Measurements from ENCODE around the gene CUBN.

CUBN gene

GRCh38 chr10:17092986-17093803, 36.4 kb downstream of the CUBN start:
- no peaks in the 10 kb centered on the region for H3K79me2 ChIP-seq (ENCODE audit: insufficient read depth, low read depth)
- no peaks in the 10 kb centered on the region for H3K36me3 ChIP-seq (ENCODE audit: insufficient read depth)
- no peak for TF ChIP-seq CTCF (conservative IDR thresholded peaks at IDR 0.05; ENCODE audit: low read depth, low read length)
- H3K27ac ChIP-seq = no peak overlapping the region
- no peak overlapping the region for H2AFZ ChIP-seq (ENCODE audit: low read depth)
- no peak overlapping the region for H3K4me2 ChIP-seq
- no peak overlapping the region for H3K4me3 ChIP-seq (IDR thresholded peaks at IDR 0.05; ENCODE audit: insufficient read depth, low read depth, low read length)
- H4K20me1 ChIP-seq (ENCODE audit: insufficient read depth) = no peaks in the 10 kb centered on the region
- H3K9ac ChIP-seq = no peak overlapping the region
- H3K4me1 ChIP-seq (ENCODE audit: low read depth, poor library complexity, severe bottlenecking) = no peaks in the 10 kb centered on the region
- no peaks in the 10 kb centered on the region for H3K27me3 ChIP-seq (ENCODE audit: insufficient read depth, low read depth)

GRCh38 chr10:17092216-17092944, 37.2 kb downstream of the CUBN start:
- H3K36me3 ChIP-seq (ENCODE audit: insufficient read depth) = no peaks in the 10 kb centered on the region
- TF ChIP-seq CTCF (conservative IDR thresholded peaks at IDR 0.05; ENCODE audit: low read depth, low read length) = no peak
- no peak overlapping the region for H3K27ac ChIP-seq
- no peaks in the 10 kb centered on the region for H4K20me1 ChIP-seq (ENCODE audit: insufficient read depth)
- H3K79me2 ChIP-seq (ENCODE audit: insufficient read depth, low read depth) = no peaks in the 10 kb centered on the region
- no peak overlapping the region for H2AFZ ChIP-seq (ENCODE audit: low read depth)
- no peaks in the 10 kb centered on the region for H3K4me1 ChIP-seq (ENCODE audit: low read depth, poor library complexity, severe bottlenecking)
- no peak overlapping the region for H3K4me2 ChIP-seq
- no peak overlapping the region for H3K9ac ChIP-seq
- H3K4me3 ChIP-seq (IDR thresholded peaks at IDR 0.05; ENCODE audit: insufficient read depth, low read depth, low read length) = no peak overlapping the region
- H3K27me3 ChIP-seq (ENCODE audit: insufficient read depth, low read depth) = no peaks in the 10 kb centered on the region

DNA sequence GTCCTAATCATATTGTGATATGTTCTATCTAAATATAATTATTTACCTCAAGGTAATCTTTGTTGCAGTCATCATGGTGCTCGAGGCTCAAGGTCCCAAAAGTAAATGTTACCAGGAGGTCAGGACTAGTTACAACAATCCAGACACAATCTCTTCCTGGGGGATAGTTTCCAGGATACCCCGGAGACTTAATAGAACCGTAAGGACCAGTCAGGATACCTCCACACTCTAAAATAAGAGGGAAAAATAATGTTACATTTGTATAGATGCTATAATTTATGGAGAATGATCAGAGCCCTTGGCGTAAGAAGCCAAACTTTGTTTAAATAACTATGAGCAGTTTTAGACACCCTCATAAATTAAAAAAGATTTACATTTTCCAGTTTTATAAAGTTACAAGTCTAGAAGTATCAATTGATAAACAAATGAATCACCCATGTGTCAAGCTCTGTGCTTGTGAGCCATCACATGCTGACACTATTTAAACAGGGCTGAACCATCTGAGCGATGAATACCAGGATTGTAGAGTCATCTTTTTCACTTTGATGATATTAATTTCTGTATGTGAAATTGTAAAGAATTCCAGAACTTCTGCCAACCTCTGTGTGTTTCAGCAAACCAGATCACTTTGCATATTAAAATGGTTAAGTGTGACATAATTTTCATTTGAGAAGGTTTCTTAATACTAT, 41.3 kb downstream of the CUBN start:
- Histone ChIP-seq H3K36me3 (ENCODE audit: insufficient read depth) (no peaks in the 10 kb centered on the region), H4K20me1 (ENCODE audit: insufficient read depth) (no peaks in the 10 kb centered on the region), H3K27ac (no peak overlapping the region), H3K79me2 (ENCODE audit: insufficient read depth, low read depth) (no peaks in the 10 kb centered on the region), H3K9ac (no peak overlapping the region), H3K27me3 (ENCODE audit: insufficient read depth, low read depth) (no peaks in the 10 kb centered on the region), H3K4me2 (no peak overlapping the region), H3K4me3 (IDR thresholded peaks at IDR 0.05; ENCODE audit: insufficient read depth, low read depth, low read length) (no peak overlapping the region), H3K4me1 (ENCODE audit: low read depth, poor library complexity, severe bottlenecking) (no peaks in the 10 kb centered on the region), H2AFZ (ENCODE audit: low read depth) (no peak overlapping the region)
- no peak for TF ChIP-seq CTCF (conservative IDR thresholded peaks at IDR 0.05; ENCODE audit: low read depth, low read length)

GRCh38 chr10:17086865-17087367, 42.7 kb downstream of the CUBN start:
- Histone ChIP-seq H3K27me3 (ENCODE audit: insufficient read depth, low read depth) (no peaks in the 10 kb centered on the region), H3K27ac (no peak overlapping the region), H3K79me2 (ENCODE audit: insufficient read depth, low read depth) (no peaks in the 10 kb centered on the region), H4K20me1 (ENCODE audit: insufficient read depth) (no peaks in the 10 kb centered on the region), H2AFZ (ENCODE audit: low read depth) (no peak overlapping the region), H3K4me1 (ENCODE audit: low read depth, poor library complexity, severe bottlenecking) (no peaks in the 10 kb centered on the region), H3K4me3 (IDR thresholded peaks at IDR 0.05; ENCODE audit: insufficient read depth, low read depth, low read length) (no peak overlapping the region), H3K4me2 (no peak overlapping the region), H3K36me3 (ENCODE audit: insufficient read depth) (no peaks in the 10 kb centered on the region), H3K9ac (no peak overlapping the region)
- TF ChIP-seq CTCF (conservative IDR thresholded peaks at IDR 0.05; ENCODE audit: low read depth, low read length) = no peak
